Right ventricle myocardium inferior (tissue), 1 donor: ENCODE results near the gene RBP7. TPM values are rescaled to one million over a fixed set of nuclear protein-coding genes. Genes with fewer than 3 reads are reported as not detected.
"Not testable (repeated sequence)": the region's sequence is repeated elsewhere in the genome, so short reads cannot be mapped to it uniquely, and the experiment has no call there.

Experiments used
- ATAC-seq: fragments of 200-7000 bp; cut with Tn5 transposase; one replicate; pipeline ENCODE4 v1.9.1; 2020; ENCODE audit warnings: mild to moderate bottlenecking, moderate library complexity
- DNase-seq: peaks from one replicate; pipeline ENCODE4 v3.0.0; 2021; ENCODE audit errors: missing footprints
- intact Hi-C: fragments of 100-400 bp; cut with DNase I; formaldehyde crosslinking; loops from one replicate; pipeline ENCODE4 v1.11.0; 2022
- long read RNA-seq: library from polyadenylated mRNA; unstranded; transcript quantifications from one replicate; pipeline ENCODE4 v2.0.0, GENCODE V29; 2021
- total RNA-seq: library from RNA; stranded (reverse); fragmentation: NEBNext Ultra II Directional; extraction: Animal tissue kit (Norgen Biotek cat#: 25700); gene quantifications from one replicate; pipeline ENCODE4 v1.2.1, GENCODE V29; 2021
- donor health status: DM: no; HTN: yes; CAD: no; lungs with severe emphysema.

The RBP7 gene
- total RNA-seq: 39.3 TPM
- long read RNA-seq, transcript RBP7-201 (4 exons, 636 nt): major isoform, 8 of 9 reads
- long read RNA-seq, partial matches to known transcripts: 0 of 9 reads
- long read RNA-seq, other reads (novel, unspliced or antisense): 1 of 9 reads

DNA sequence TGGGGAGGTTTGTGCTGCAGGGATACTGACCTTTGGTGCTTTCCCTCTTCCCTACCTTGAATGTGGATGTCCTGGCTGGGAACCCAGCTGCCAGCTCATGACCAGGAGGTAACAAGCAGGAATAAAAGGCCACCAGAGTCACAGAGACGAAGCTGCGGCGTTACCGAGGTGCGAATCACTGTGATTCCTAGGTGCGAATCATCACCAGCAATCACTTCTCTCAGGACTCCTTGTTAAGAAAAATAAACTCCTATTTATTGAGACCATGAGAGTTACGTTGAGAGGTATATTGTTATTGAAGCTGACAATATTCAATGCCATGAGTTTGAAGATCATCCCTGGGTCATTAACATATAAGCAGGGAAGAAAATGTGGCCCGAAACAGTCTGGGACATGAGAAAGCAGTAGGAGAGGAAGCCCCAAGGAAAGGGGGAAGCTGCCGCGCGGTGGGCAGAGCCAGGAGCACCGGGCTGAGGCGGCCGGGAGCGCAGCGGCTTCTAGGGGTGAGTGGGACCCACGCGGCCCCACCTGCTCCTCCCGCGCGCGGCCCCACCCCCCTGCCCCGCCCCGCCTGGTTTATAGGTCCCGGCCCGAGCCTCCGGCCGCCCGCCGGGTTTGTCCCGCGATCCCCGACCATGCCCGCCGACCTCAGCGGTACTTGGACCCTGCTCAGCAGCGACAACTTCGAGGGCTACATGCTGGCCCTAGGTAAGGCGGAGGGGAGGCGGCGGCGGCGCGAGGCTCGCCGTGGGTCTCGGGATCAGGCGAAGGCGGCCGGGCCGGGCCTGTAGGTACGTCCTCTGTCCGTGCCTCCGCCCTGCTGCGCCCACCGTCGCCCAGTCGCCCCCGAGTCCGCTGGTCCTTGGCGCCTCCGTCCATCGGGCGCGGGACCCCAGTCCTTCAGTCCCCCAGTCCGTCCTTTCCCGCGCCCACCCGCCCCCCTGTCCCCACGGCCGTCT, at the start of gene RBP7:
TSS of gene RBP7 (plus strand) at position 605 of the 959 bp plus-strand sequence. CDS start at position 636, 31 bp downstream.
- peak; percentile 81 for DNase-seq

DNA sequence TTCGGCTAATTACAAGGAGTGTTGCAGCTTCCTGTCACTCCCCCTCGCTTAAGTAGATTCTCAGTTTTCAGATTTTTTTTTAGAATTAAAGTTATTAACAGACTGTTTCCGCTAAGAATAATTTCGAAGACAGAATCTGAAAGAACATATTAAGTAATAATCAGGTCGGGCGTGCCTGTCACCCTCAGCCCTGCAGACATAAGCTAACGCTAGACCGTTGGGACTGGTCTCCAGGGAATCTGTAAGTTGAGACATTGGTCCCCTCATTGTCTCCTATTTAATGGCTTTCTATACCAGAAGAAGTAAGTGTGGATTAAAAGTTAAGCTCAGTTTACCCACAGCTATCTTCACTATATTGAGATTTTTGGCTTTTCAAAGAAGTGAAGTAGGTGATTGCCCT, 39.3 kb upstream of the RBP7 start:
- DNase-seq: no peak
- intact Hi-C loops: no loop called here
- no peak for ATAC-seq

More for the DNA sequence above, at the start of gene RBP7:
- peak; percentile 57 for ATAC-seq
- intact Hi-C loops: no loop called here

DNA sequence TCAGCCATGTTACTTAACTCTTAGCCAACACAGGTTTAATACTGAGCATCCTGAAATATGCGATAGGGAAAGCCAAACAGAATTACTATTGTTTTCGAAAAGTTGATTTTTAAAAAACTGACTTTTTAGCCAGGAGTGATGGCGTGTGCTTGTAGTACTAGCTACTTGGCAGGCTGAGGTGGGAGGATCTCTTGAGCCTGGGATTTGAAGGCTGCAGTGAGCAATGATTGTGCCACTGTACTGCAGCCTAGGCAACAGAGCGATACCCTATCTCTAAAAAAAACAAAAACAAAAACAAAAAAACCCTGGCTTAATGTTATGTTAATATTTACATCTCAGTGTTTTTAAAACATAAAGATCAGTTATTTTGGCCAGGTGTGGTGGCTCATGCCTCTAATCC, 37.0 kb upstream of the RBP7 start:
- intact Hi-C loops: no loop called here
- ATAC-seq: no peak
- DNase-seq: no peak

DNA sequence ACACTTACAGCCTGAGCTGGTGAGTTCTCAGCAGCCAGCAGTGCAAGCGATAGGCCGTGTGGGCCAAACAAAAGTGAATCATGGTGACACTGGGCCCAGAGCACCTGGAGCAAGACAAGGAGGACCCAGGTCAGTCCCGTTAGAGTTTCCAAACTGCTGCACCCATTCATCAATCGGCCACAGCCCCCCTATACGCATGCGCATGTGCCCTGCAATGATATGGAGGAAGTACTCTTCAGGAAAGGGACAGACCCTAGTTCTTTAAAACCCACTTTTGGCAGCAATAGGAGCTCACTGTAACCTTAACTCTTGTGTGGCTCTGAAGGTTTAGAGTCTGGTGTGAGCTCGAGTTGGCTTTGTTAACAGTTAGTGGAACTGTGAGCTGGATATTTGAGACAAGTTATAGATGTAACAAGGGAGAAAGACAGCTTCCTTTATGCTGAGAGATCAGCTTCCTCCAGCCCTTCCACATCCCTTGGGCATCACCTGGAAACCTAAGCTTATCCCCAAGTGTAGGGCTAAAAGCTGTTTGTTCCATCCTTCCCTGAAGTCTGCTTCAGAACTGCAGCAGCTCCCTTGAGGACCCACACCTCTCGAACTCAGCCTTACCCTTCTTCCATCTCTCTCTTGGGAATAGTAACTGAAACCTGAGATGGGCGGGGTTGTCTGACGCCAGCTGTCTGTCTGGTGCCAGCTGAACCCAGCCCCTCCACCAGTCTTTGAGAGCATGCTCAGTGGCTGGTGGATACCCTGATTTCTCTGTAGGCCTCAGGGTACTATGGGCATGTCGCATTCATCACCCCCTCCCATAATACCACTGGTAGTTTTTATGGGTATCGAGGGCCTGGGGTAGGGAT, 36.1 kb upstream of the RBP7 start:
- DNase-seq: no peak
- no peak for ATAC-seq
- intact Hi-C loops: no loop called here

DNA sequence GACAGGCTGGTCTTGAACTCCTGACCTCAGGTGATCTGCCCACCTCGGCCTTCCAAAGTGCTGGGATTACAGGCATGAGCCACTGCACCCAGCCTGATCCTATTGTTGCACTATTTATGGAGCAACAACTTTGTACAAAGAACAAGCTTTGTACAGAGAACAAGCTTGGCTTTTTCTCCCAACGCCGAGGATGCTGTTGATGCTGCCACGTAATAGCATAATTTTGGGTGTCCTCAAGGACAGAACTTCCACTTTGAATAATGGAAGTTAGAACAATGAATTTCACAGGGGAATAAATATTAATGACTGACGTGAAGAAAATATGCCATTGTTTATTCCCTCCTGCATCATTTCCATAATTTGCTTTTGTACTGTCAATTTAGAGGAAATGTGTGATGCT, 12.8 kb upstream of the RBP7 start:
- ATAC-seq: no peak
- DNase-seq: no peak
- intact Hi-C loops: no loop called here

DNA sequence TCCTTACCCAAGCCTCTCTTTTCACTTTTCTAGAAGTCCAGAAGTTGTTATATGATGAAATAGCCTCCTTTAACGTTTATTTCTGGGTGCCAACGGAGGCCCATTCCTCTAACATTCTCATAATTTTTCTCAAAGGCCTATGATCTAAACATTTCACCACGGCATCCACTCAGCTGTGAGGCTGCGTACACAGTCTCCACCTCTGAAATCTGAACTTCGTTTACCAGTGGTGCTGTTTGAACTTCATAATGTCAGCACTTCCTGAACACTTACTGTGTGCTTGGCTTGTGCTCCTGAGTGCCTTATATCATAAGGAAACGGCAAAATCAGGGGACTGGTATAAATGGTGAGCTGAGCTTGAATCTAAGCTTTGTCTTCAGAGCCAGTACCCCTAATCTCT, 12.0 kb upstream of the RBP7 start:
- DNase-seq: no peak
- intact Hi-C loops: no loop called here
- no peak for ATAC-seq

DNA sequence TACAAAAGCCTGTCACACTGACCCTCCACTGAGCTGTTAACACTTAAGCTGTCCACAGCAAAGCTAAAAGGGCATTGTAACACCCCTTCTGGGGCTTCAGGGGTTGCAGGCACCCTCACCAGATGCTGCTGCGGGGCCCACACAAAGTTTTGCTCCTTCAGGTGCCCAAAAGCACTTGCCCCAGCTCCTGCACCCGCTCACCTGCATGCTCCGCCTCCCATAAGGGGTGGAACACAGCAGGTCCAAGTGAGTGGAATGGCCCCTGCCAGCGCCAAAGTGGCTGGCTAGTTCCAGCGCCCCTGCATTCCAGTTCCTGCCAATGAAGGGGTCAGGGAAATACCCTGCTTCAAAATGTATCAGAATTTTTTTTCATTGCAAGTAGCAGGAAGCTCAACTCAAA, 7.3 kb upstream of the RBP7 start:
- ATAC-seq (no peak), DNase-seq (no peak)
- intact Hi-C loops: no loop called here

DNA sequence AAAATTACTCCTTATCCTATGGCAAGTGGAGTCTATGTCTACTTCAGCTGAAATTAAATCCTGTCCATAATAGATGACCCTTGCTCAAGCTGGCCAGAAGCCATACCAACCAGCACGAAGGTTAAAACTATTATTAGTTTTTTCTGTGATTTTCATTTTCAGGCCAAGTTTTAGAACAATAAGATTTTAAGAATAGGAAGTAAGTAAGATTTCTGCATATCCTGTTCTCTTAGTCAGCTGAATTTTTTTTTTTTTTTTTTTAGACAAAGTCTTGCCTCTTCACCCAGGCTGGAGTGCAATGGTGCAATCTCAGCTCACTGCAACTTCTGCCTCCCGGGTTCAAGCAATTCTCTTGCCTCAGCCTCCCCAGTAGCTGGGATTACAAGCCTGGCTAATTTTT, 6.1 kb upstream of the RBP7 start:
- intact Hi-C loops: no loop called here
- no peak for ATAC-seq
- DNase-seq: no peak

DNA sequence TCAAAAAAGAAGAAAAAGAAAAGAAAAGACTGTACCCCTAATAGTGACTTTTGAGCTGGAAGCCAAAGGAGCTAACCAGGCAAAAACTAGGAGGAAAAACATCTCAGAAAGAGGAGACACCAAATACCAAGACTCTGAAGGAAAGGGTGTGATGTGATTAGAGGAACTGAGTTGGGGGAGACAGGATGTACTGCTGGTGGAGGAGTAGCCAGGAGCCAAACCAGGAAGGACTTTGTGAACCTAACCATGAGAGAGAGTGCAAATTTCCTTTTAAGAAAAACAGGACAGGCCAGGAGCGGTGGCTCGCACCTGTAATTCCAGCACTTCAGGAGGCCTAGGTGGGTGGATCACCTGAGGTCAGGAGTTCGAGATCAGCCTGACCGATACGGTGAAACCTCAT, 4.1 kb upstream of the RBP7 start:
- DNase-seq: no peak
- intact Hi-C loops: no loop called here
- ATAC-seq: no peak

DNA sequence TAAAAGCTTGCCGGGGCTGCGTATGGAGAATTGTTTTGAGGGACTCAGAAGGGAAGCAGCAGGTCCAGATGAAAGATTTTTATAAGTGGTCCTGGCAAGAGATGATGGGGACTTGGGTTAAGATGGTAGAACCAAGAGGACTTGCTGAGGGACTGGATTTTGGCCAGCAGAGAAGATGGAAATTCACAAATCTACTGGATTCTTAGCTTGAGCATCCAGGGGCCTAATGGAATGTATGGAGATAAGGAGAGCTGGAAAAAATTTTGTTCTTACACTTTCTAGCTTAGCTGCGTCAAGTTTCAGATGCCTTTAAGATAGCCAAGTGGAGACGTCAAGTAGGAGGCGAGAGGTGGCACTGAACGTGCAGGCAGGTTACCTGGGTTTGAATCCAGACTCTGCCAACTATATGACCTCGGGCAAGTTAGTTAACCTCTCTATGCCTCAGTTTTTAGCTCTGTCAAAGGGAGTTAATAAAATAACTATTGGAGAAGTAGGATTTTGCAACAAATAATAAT, 3.4 kb upstream of the RBP7 start:
- intact Hi-C loops: no loop called here
- no peak for ATAC-seq
- DNase-seq: no peak

DNA sequence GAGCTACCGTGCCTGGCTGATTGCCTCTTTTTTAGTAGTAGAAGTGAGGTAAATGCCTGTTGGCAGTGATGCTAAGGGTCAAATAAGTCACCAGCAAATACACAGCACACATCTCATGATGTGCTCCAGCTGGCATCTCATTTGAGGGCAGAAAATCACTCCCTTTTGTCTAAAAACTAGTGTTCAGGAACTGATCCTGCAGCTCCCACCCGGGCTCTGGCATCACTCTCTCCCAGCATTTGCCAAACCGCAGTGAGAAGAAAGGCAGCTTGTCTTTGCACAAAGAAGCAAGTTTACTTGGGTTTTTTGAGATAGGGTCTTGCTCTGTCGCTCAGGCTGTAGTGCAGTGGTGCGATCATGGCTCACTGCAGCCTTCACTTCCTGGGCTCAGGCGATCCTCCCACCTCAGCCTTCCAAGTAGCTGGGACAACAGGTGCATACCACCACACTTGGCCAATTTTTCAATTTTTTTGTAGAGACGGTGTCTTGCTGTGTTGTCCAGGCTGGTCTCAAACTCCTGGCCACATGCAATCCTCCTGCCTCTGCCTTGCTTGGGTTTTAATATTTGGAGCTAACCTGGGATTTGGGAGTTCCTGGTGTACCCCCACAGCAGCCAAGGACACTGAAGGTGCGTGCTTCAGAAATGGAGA, 4.1 kb downstream of the RBP7 start:
- DNase-seq (no peak), ATAC-seq (no peak)
- intact Hi-C loops: no loop called here

DNA sequence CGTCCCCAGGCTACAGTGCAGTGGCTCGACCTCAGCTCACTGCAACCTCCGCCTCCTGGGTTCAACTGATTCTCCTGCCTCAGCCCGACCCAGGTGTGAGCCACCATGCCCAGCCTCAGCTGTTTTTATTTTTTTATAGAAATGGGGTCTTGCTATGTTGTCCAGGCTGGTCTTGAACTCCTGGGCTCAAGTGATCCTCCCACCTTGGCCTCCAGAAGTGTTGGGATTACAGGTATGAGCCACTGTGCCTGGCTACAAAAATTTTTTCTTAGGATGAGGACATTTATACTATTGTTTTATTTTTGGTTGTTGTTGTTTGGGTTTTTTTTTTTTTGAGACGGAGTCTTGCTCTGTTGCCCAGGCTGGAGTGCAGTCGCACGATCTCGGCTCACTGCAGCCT, 8.2 kb downstream of the RBP7 start:
- DNase-seq, intact Hi-C loops, ATAC-seq: not testable (repeated sequence)

DNA sequence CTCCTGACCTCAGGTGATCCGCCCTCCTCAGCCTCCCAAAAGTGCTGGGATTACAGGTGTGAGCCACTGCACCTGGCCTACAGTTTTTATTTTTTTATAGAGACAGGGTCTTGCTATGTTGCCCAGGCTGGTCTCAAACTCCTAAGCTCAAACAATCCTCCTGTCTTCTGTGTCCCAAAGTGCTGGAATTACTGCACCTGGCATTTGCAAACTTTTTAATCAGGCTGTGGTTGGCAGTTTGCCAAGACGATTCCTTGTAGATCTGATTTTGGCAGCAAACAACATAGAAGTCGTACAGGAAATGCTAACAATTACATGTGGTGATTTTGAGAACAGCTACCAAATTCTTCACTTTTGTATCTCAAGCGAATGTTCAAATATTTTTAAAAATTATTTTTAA, 10.1 kb downstream of the RBP7 start:
- intact Hi-C loops: no loop called here

DNA sequence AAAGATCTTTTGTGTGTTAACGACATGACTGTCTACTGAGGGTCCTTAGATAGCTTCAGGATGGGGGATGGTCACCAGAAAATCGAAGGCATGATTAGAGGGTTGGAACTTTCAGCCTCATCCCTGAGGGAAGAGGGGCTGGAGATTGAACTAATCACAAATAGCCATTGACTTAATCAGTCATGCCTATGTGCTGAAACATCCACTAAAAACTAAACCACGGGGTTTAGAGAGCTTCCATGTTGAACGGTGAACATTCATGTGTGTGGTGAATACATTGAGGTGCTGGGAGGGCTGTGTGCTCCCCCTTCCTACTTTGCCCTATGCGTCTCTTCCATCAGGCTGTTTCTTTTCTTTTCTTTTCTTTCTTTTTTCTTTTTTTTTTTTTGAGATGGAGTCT, 17.0 kb downstream of the RBP7 start:
- DNase-seq: no peak
- no peak for ATAC-seq
- intact Hi-C loops: no loop called here

More for the DNA sequence above, 10.1 kb downstream of the RBP7 start:
- no peak for DNase-seq
- no peak for ATAC-seq

DNA sequence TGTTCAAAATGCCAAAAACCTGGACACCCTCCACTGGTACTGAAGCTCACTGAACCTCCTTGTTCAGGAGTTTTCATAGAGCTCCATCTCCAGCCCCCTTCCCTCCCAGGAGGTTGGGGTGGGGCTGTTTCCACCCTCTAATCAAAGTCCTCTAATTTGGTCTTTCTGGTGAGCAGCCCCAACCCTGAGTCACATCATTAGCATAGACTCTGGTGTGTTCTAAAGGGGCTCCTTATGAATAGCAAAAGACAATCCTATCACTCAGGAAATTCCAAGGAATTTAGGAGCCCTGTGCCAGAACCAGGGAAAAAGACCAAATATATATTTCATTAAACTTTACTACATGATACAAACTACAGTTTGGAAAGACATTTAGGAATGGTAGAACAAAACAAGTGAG, 22.5 kb downstream of the RBP7 start:
- ATAC-seq (no peak), DNase-seq (no peak)
- intact Hi-C loops: no loop called here

DNA sequence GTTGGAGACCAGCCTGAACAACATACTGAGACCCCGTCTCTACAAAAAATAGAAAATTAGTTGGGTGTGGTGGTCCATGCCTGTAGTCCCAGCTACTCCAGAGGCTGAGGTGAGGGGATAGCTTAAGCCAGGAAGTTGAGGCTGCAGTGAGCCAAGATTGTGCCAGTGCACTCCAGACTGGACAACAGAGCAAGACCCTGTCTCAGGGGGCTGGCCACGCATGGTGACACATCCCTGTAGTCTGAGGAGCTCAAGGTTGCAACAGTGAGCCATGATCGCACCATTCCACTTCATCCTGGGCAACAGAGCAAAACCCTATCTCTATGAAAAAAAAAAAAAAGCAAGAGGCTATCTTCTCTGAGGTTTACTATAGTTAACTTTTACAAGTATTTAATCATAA, 23.1 kb downstream of the RBP7 start:
- no peak for DNase-seq
- ATAC-seq: no peak
- intact Hi-C loops: no loop called here

DNA sequence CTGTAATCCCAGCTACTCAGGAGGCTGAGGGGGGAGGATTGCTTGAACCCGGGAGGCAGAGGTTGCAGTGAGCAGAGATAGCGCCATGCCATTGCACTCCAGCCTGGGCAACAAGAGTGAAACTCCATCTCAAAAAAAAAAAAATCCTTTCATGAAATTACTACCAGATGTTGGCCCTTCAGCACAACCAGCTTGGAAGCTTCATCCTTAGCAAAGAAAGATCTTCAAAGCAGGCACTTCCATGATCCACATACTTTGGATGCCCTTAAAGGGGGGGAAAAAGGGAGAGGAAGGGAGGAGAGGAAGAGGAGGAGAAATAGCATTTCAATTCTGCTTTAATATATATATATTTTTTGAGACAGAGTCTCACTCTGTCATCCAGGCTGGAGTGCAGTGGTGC, 23.6 kb downstream of the RBP7 start:
- intact Hi-C loops, DNase-seq, ATAC-seq: not testable (repeated sequence)

DNA sequence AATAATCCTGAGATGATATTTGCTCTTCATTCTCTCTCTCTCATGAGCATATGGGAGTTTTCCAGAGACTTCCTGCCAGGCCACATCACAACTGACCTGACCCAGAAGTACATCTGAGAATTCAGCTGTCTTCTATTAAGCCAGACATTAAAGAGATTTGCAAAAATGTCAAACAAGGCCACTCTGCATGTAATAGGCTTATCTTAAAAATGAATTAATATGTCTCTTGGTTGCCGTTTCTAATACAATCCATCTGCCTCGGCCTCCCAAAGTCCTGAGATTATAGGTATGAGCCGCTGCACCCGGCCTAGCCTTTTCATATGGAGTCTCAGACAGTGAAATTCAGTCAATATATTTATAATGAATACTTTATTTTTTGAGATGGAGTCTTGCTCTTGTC, 25.0 kb downstream of the RBP7 start:
- ATAC-seq, intact Hi-C loops: not testable (repeated sequence)

DNA sequence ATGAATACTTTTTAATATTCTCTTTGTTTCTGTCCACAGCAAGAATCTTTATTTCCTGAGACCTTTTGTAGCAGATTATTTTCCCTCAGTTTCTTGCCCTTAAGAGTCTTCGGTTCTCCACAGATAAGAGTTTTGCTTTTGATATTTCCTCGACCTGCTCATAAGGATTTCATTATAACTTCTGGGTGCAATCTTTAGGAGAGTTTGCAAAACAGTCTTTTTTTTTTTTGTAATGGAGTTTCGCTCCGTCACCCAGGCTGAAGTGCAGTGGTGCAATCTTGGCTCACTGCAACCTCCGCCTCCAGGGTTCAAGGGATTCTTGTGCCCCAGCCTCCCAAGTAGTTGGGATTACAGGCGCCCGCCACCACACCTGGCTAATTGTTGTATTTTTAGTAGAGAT, 25.6 kb downstream of the RBP7 start:
- no peak for DNase-seq
- no peak for ATAC-seq
- intact Hi-C loops: no loop called here

More for the DNA sequence above, 25.0 kb downstream of the RBP7 start:
- not testable (repeated sequence) for DNase-seq
